K562 (cell line): ENCODE data around the gene NET1. TPM values are rescaled to one million over a fixed set of nuclear protein-coding genes. Genes with fewer than 3 reads are reported as not detected.

ENCODE experiments used
- MEIS2 ChIP-seq: fragments of 450-650 bp; IDR thresholded peaks from 2 replicates; pipeline ENCODE4 v1.6.1; 2014; ENCODE audit warnings: mild to moderate bottlenecking; ENCODE audit not compliant: partially characterized antibody
- MLLT1 ChIP-seq, 2 experiments: fragments of 450-650 bp; IDR thresholded peaks; 2 replicates each; pipeline ENCODE4 v1.6.1; 2016
- MNT ChIP-seq, 2 experiments: fragments of 450-650 bp; conservative IDR thresholded peaks; 2 replicates each; pipeline ENCODE4 v1.6.1; 2017; ENCODE audit warnings: mild to moderate bottlenecking in 2 of 2, moderate library complexity in 2 of 2
- NCOA6 ChIP-seq: fragments of 450-650 bp; IDR thresholded peaks from 2 replicates; pipeline ENCODE4 v1.6.1; 2017; ENCODE audit warnings: mild to moderate bottlenecking
- NEUROD1 ChIP-seq: fragments of 150-350 bp; IDR thresholded peaks from 2 replicates; pipeline ENCODE4 v1.6.1; 2014; ENCODE audit warnings: borderline replicate concordance, low read length, low read depth; ENCODE audit not compliant: partially characterized antibody
- POLR3A ChIP-seq: IDR thresholded peaks from 2 replicates; pipeline ENCODE4 v1.6.1; 2011; ENCODE audit warnings: borderline replicate concordance, mild to moderate bottlenecking, moderate library complexity; ENCODE audit not compliant: insufficient read length, insufficient read depth; ENCODE audit errors: extremely low read depth
- PYGO2 ChIP-seq: fragments of 450-650 bp; IDR thresholded peaks from 2 replicates; pipeline ENCODE4 v1.6.1; 2016; ENCODE audit warnings: mild to moderate bottlenecking, missing genetic modification characterization, moderate library complexity, missing compliant biosample characterization
- RNF219 ChIP-seq: fragments of 250-450 bp; sonication (Bioruptor Pico); IDR thresholded peaks from 2 replicates; pipeline ENCODE4 v1.5.0; 2022; ENCODE audit warnings: mild to moderate bottlenecking
- THAP12 ChIP-seq: fragments of 250-450 bp; sonication (Bioruptor Pico); IDR thresholded peaks from 2 replicates; pipeline ENCODE4 v1.9.0; 2021; ENCODE audit warnings: mild to moderate bottlenecking, inconsistent platforms
- ZBTB26 ChIP-seq: fragments of 450-650 bp; formaldehyde crosslinking; IDR thresholded peaks from 2 replicates; pipeline ENCODE4 v1.4.0; 2022; ENCODE audit warnings: missing genetic modification characterization
- ZKSCAN3 ChIP-seq: fragments of 250-450 bp; sonication (Bioruptor Pico); IDR thresholded peaks from 2 replicates; pipeline ENCODE4 v1.4.0; 2020
- ZNF197 ChIP-seq: fragments of 200-800 bp; sonication (Bioruptor generic); IDR thresholded peaks from 2 replicates; pipeline ENCODE4 v1.6.1; 2016; ENCODE audit warnings: low read depth, missing genetic modification characterization, missing compliant biosample characterization
- ZNF740 ChIP-seq, 3 experiments: fragments of 200-800 bp in 1 of 3; sonication (Bioruptor generic) in 1 of 3; sonication (generic) in 1 of 3; formaldehyde crosslinking in 1 of 3; IDR thresholded peaks; 2 replicates each; pipeline versions ENCODE4 v1.6.1 to v1.8.0; 2016 to 2022; ENCODE audit warnings: mild to moderate bottlenecking in 2 of 3, missing compliant biosample characterization in 2 of 3, missing genetic modification characterization in 2 of 3, missing genetic modification reagents in 1 of 3
- polyA plus RNA-seq, 8 experiments: library from polyadenylated mRNA; depleted of rRNA in 4 of 8; stranded (reverse) in 5 of 8; unstranded in 3 of 8; fragments of >200 nt; fragmentation: Nextera tagmentation in 2 of 8; fragmentation: Illumina TruSeq in 1 of 8; extraction: Ambion mirVana in 2 of 8; extraction: Trizol in 1 of 8; gene quantifications; 2 replicates each; pipeline versions ENCODE4 v1.2.1 to v1.2.3, GENCODE V29; 2011 to 2014; ENCODE audit warnings: inconsistent platforms in 1 of 8, missing spikeins in 1 of 8
- total RNA-seq, 7 experiments: library from RNA; depleted of rRNA in 6 of 7; stranded (reverse); fragments of >200 nt in 6 of 7; fragmentation: Illumina TruSeq in 2 of 7; extraction: Trizol in 2 of 7; gene quantifications; 2 replicates each; pipeline versions ENCODE4 v1.2.1 to v1.2.3, GENCODE V29; 2011 to 2021; ENCODE audit warnings: low replicate concordance in 1 of 7

The NET1 gene
- total and polyA plus RNA-seq, 9 of the 15 experiments (the other 6 are each of a cell fraction or from before 2014, with no cell fraction given), result 47.4 to 258 (median 106) TPM

- TF ChIP-seq MEIS2 (peak; percentile 42), PYGO2 (tag) (no peak), ZNF740 (CRISPR knock-in tag; IDR thresholded peaks at IDR 0.05) (no peak), ZNF740 (tag; IDR thresholded peaks at IDR 0.05) (no peak), ZNF197 (CRISPR knock-in tag) (no peak), ZKSCAN3 (CRISPR knock-in tag) (no peak), MNT (conservative IDR thresholded peaks at IDR 0.05) (no peak), MLLT1 (IDR thresholded peaks at IDR 0.05) (0 out of 4 replicates have a peak, but pooled peaks of 1 of the 2 experiments have one; percentile 31), POLR3A (no peak), NCOA6 (no peak), RNF219 (no peak), NEUROD1 (no peak), ZBTB26 (CRISPR knock-in tag) (no peak), THAP12 (no peak)
These were observed 73.8 kb downstream of the NET1 start (continued) for GRCh38 chr10:5485948-5486852.
